Left cardiac atrium (tissue), 4 donors: ENCODE measurements around the gene DOCK9. TPM values are rescaled to one million over a fixed set of nuclear protein-coding genes. Genes with fewer than 3 reads are reported as not detected.

Experiments used
- ATAC-seq, 2 donors: fragments of 200-7000 bp; cut with Tn5 transposase; one replicate each; pipeline ENCODE4 v1.9.1; 2020; ENCODE audit warnings: mild to moderate bottlenecking in 2 of 2, moderate library complexity in 2 of 2
- DNase-seq: peaks from one replicate; pipeline ENCODE4 v3.0.0-alpha.2; 2020
- intact Hi-C, 2 donors: fragments of 100-400 bp; cut with DNase I; formaldehyde crosslinking; loops; one replicate each; pipeline versions ENCODE4 v1.14.1 to v1.15.1; 2022 to 2023
- total RNA-seq, 2 donors: library from RNA; stranded (reverse); fragmentation: NEBNext Ultra II Directional; extraction: Animal tissue kit (Norgen Biotek cat#: 25700); gene quantifications; one replicate each; pipeline ENCODE4 v1.2.1, GENCODE V29; 2021
- donor health status: DM: no; HTN: yes; CAD: no.
- donor health status: DM: no; HTN: yes; CAD: no; lungs with severe emphysema.
- donor health status: DM: yes; HTN: yes; CAD: no.
- donor health status: Dilated cardiomyopathy.

The DOCK9 gene
- total RNA-seq, 2 donors from 2014 or later: 42.1 to 67.5 TPM

- ATAC-seq (peak; percentile 46 to 67), DNase-seq (no peak)
- intact Hi-C loops: loop anchor here in 1 of 2 donors (10.0 kb wide), 1 partner anchor 45 kb away; no protein-coding TSS in a partner anchor
These were observed 17.9 kb downstream of the DOCK9 start for GRCh38 chr13:98959786-98960605.

- DNase-seq (no peak), ATAC-seq (no peak)
- intact Hi-C loops: no loop called here
These were observed 18.6 kb downstream of the DOCK9 start for GRCh38 chr13:98959291-98959690.

GRCh38 chr13:98958443-98958794 lies 19.4 kb downstream of the DOCK9 start:
- no peak for ATAC-seq
- DNase-seq: no peak
- intact Hi-C loops: no loop called here

GRCh38 chr13:98957731-98958442 lies 20.0 kb downstream of the DOCK9 start:
- DNase-seq (no peak), ATAC-seq (no peak)
- intact Hi-C loops: no loop called here

DNA sequence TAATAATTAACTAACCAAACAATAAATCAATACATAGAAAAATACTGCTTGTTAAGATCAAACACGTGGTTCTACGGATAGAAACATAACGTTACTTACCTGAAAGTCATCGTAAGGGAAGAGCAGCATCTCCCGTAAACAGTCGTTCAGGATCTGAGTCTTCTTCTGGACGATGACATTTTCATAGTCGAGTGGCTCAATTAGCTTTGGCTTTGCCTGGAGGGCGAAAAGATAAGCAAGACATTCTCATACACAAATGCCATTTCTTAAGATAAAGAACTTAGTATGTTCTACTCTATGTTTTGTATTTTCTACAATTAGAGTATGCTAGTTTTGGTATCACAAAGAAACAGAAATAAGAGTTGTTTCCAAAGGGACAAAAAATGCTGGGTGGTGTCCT lies 22.5 kb downstream of the DOCK9 start:
- ATAC-seq: no peak
- intact Hi-C loops: no loop called here
- no peak for DNase-seq

GRCh38 chr13:98954313-98954712 lies 23.6 kb downstream of the DOCK9 start:
- no peak for DNase-seq
- intact Hi-C loops: no loop called here
- no peak for ATAC-seq

DNA sequence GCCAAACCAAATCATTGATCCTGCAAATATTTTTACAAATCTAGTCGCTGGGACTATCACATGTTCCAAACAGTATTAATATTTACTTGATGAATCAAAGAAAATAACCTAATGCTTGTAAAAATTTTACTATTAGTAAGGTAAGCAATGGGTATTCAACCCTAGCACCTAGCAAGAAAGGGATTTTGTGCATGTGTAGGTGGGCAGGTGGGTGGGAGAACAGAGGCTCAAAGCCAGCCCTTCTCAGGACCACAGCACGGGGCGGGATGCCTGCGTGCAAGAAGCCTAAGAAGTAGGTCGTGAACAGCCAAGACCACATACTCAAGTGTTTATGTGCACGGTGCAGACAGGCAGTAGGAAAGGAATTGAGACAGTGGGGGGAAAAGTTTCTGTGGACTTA lies 26.6 kb downstream of the DOCK9 start:
- intact Hi-C loops: no loop called here
- DNase-seq: no peak
- no peak for ATAC-seq

DNA sequence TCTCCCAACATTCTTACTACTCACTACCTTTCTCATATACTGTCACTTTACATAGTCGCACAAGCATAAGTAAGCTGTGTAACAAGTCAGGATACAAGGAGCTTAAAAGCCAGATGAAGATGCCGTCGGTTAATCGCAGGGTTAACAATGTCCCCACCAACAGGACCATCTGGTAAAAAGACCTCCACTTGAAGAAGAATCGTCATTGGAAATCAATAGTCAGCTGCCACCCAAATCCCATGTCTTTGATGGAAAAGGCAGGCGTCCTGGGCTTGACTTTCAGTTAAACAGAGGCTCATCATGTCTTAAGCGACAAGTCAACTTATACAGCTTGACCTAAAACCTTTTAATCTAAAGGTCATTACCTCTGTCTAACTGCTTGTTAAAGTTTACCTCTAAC lies 27.2 kb downstream of the DOCK9 start:
- DNase-seq (no peak), ATAC-seq (no peak)
- intact Hi-C loops: no loop called here

- intact Hi-C loops: no loop called here
- ATAC-seq (no peak), DNase-seq (no peak)
These were observed 29.9 kb downstream of the DOCK9 start for GRCh38 chr13:98947925-98948324.

DNA sequence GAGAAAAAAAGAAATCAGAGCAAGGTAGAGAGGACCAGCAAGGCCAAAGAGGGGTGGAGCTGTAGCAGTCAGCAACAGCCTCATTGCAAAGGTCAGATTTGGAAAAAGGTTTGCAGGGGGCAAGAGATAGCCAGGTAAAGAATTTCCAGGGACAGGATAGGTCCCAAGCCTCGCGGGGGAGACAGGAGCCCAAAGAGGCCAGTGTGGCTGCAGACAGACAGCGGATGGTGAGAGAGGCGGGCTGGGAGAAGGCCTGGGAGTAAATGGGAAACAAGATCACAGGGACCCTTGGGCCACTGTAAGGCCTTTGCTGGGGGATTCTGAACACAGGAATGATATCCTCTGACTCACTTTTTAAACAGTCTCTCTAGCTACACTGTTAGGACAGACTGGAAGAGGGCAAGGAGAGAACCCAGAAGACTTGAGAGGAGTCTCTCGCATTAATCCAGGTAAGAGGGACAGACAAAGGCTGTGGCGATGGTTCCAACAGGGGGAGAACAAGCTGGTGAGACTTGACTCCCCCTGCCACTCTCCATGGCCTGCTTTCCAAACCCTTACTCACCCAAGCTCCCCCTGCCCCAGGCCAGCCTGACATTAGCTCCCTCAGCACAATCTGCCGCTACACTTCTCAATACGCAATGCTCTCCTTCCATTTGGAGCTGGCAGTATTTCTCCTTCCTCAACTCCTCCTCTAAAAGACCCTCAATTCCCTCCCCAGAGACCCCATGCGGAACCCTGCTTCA lies 31.8 kb downstream of the DOCK9 start:
- intact Hi-C loops: no loop called here
- ATAC-seq: no peak

GRCh38 chr13:98944336-98944735 lies 33.5 kb downstream of the DOCK9 start:
- DNase-seq (no peak), ATAC-seq (no peak)
- intact Hi-C loops: no loop called here

More for the DNA sequence above, 31.8 kb downstream of the DOCK9 start:
- DNase-seq: no peak

- intact Hi-C loops: no loop called here
- DNase-seq (no peak), ATAC-seq (no peak)
These were observed 34.9 kb downstream of the DOCK9 start for GRCh38 chr13:98942997-98943396.

DNA sequence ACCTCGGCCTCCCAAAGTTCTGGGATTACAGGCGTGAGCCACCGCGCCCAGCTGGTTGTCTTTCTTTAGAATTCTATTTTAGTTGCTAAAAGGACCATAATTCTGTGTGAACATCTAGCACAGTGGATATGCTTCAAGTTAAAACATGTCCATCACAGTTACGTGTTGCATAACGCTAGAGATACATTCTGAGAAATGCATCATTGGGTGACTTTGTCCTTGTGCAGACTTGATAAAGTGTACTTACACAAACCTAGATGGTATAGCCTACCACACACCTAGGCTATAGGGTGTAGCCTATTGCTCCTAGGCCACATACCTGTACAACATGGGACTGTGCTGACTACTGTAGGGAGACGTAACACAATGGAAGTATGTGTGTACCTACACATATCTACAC lies 35.4 kb downstream of the DOCK9 start:
- intact Hi-C loops: no loop called here
- DNase-seq (no peak), ATAC-seq (no peak)

GRCh38 chr13:98941536-98941935 lies 36.3 kb downstream of the DOCK9 start:
- intact Hi-C loops: no loop called here
- ATAC-seq: no peak
- no peak for DNase-seq

- DNase-seq (no peak), ATAC-seq (no peak)
- intact Hi-C loops: no loop called here
These were observed 36.7 kb downstream of the DOCK9 start for GRCh38 chr13:98941126-98941525.

DNA sequence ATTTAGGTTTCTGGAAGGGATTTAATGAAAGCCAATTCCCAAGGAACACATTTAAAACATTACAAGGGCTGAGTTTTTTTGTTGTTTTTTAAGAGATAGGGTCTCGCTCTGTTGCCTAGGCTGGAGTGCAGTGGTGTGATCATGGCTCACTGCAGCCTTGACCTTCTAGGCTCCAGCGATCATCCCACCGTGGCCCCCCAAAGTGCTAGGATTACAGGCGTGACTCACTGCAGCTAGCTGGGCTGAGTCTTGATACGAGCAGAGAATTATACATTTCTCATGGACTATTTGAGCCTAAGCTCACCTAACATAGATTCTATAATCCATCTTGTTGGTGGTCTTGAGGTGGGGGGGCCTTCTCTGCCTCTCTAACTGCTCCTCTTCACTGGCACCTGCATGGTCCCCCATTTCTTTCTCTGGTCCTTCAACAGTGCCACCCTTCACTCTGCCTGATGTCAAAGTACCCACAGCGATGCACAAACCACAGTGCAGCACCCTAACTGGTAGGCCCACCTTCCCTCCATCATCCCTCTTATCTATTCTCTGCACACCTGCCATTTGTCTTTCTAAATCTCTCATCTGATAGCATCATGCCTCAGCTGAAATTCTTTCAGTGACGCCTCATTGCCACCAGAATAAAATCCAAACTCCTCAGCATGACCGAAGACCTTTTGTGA lies 37.4 kb downstream of the DOCK9 start:
- ATAC-seq (peak in 1 of 2 donors; percentile 15), DNase-seq (no peak)
- intact Hi-C loops: no loop called here

GRCh38 chr13:98939660-98940191 lies 38.1 kb downstream of the DOCK9 start:
- intact Hi-C loops: no loop called here
- ATAC-seq: peak in 1 of 2 donors; percentile 78
- no peak for DNase-seq

DNA sequence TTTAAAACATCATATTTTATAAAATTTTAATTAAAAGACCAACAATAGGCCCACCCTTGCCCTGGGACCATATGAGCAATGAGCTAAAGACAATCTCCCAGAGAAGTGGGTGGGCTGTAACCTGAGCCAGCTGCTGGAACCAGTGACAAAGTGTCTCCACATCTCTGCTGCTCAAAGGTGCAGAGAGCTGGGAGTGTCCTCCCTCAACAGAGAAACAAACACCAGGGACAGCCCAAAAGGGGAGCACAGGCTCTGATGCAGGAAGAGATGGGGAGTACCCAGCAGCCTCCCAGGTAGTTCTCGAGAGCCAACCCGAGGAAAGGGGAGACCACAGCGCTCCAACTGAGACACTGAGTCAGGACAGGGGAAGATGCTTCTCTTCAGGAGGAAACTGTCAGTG lies 39.1 kb downstream of the DOCK9 start:
- intact Hi-C loops: no loop called here
- DNase-seq (no peak), ATAC-seq (no peak)

GRCh38 chr13:98937911-98938381 lies 39.9 kb downstream of the DOCK9 start:
- intact Hi-C loops: no loop called here
- no peak for DNase-seq
- ATAC-seq: no peak
